Measurements from ENCODE around the gene SPAG16.

Gene SPAG16

DNA sequence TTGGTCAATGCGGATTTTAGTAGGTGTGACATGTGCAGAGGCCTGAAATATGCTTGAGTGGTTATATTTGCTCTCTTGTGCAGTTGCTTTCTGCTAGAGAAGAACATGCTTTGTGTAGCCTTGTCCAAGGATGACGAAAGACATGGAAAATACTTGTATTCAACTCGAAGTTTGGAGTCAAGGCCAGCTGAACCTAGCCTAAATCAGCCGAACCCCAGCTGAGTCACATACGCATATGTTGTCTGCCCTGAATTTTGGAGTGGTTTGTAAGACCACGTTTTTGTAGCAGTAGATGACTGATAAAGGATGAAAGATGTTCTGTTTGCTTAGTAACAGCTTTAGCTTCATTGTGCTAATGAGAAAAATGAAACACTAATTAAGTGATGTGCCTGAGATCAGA is 22.5 kb upstream of the SPAG16 start:
- TF ChIP-seq, protein P1, sequence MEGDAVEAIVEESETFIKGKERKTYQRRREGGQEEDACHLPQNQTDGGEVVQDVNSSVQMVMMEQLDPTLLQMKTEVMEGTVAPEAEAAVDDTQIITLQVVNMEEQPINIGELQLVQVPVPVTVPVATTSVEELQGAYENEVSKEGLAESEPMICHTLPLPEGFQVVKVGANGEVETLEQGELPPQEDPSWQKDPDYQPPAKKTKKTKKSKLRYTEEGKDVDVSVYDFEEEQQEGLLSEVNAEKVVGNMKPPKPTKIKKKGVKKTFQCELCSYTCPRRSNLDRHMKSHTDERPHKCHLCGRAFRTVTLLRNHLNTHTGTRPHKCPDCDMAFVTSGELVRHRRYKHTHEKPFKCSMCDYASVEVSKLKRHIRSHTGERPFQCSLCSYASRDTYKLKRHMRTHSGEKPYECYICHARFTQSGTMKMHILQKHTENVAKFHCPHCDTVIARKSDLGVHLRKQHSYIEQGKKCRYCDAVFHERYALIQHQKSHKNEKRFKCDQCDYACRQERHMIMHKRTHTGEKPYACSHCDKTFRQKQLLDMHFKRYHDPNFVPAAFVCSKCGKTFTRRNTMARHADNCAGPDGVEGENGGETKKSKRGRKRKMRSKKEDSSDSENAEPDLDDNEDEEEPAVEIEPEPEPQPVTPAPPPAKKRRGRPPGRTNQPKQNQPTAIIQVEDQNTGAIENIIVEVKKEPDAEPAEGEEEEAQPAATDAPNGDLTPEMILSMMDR (IDR thresholded peaks at IDR 0.05; ENCODE audit: insufficient read depth, low read length, poor library complexity, severe bottlenecking) = no peak
- TF ChIP-seq EZH2phosphoT487 (conservative IDR thresholded peaks at IDR 0.05; ENCODE audit: low read length) = no peak
- Histone ChIP-seq H3K4me2 (ENCODE audit: low read depth, low read length, poor library complexity, severe bottlenecking) (no peak overlapping the region), H3K4me3 (ENCODE audit: insufficient read depth, low read length, poor library complexity, severe bottlenecking) (no peak overlapping the region), H3F3A (ENCODE audit: insufficient read depth) (no peaks in the 10 kb centered on the region), H3K36me3 (ENCODE audit: low read length) (no peaks in the 10 kb centered on the region), H2AFZ (ENCODE audit: low read depth, low read length, severe bottlenecking) (no peak overlapping the region), H4K20me1 (ENCODE audit: low read depth, low read length) (no peaks in the 10 kb centered on the region), H3K9me3 (ENCODE audit: insufficient read depth, low read length) (no peaks in the 10 kb centered on the region), H3K27ac (ENCODE audit: low read depth, low read length) (no peak overlapping the region), H3K9ac (ENCODE audit: low read length) (no peak overlapping the region), H3K79me2 (ENCODE audit: insufficient read depth, low read length) (no peaks in the 10 kb centered on the region), H3K9me2 (replicated peaks; ENCODE audit: insufficient read depth, low read length) (no peaks in the 10 kb centered on the region), H3K27me3 (ENCODE audit: low read length) (no peaks in the 10 kb centered on the region)

DNA sequence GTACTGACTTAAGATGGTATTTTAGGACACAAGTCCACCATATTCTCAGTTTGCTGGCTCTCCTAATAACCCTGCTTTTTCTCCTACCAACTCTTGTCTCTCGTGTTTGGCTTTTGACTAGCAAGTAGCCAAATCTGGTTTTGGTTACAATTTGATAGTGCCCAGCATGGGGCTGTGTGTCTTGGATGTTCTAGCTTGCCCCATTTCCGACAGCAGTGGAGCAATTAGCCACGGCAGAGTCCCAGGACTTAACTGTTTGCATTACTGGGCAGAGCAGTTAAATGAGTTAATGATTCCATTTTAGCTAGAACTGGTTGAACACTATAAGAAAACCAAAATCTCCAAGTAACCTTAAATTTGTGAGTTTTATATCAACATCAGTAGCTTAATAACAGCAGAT is 18.6 kb upstream of the SPAG16 start:
- H3K36me3 ChIP-seq (ENCODE audit: low read length) = no peaks in the 10 kb centered on the region
- H3K9me2 ChIP-seq (replicated peaks; ENCODE audit: insufficient read depth, low read length) = no peaks in the 10 kb centered on the region
- H3K4me3 ChIP-seq (ENCODE audit: insufficient read depth, low read length, poor library complexity, severe bottlenecking) = no peak overlapping the region
- H3F3A ChIP-seq (ENCODE audit: insufficient read depth) = no peaks in the 10 kb centered on the region
- TF ChIP-seq, protein P1 (IDR thresholded peaks at IDR 0.05; ENCODE audit: insufficient read depth, low read length, poor library complexity, severe bottlenecking) = no peak
- no peak for TF ChIP-seq EZH2phosphoT487 (conservative IDR thresholded peaks at IDR 0.05; ENCODE audit: low read length)
- no peaks in the 10 kb centered on the region for H4K20me1 ChIP-seq (ENCODE audit: low read depth, low read length)
- H3K9me3 ChIP-seq (ENCODE audit: insufficient read depth, low read length) = no peaks in the 10 kb centered on the region
- no peak overlapping the region for H2AFZ ChIP-seq (ENCODE audit: low read depth, low read length, severe bottlenecking)
- H3K9ac ChIP-seq (ENCODE audit: low read length) = no peak overlapping the region
- H3K4me2 ChIP-seq (ENCODE audit: low read depth, low read length, poor library complexity, severe bottlenecking) = no peak overlapping the region
- no peak overlapping the region for H3K27ac ChIP-seq (ENCODE audit: low read depth, low read length)
- H3K27me3 ChIP-seq (ENCODE audit: low read length) = no peaks in the 10 kb centered on the region
- no peaks in the 10 kb centered on the region for H3K79me2 ChIP-seq (ENCODE audit: insufficient read depth, low read length)

DNA sequence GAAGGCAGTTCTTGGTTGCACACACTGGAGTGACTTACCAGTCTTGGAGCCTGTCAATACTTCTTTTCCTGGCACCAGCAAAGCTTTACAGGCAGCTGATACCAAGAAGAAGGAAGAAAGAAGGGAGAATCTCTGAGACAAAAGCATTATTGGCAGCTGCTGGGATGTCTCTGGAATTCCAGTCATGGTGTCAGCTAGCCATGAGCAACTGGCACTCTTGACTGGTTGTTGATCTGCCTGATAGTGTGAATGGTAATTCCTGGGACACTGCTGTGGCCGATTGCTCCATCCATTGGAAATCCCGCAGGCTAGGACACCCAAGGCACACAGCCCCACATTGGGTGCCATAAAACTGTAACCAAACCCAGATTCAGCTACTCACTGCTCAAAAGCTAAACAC is 17.8 kb upstream of the SPAG16 start:
- H3K27me3 ChIP-seq (ENCODE audit: low read length) = no peaks in the 10 kb centered on the region
- no peak for TF ChIP-seq EZH2phosphoT487 (conservative IDR thresholded peaks at IDR 0.05; ENCODE audit: low read length)
- TF ChIP-seq, protein P1 (IDR thresholded peaks at IDR 0.05; ENCODE audit: insufficient read depth, low read length, poor library complexity, severe bottlenecking) = no peak
- no peaks in the 10 kb centered on the region for H3K9me3 ChIP-seq (ENCODE audit: insufficient read depth, low read length)
- no peak overlapping the region for H3K9ac ChIP-seq (ENCODE audit: low read length)
- H3K27ac ChIP-seq (ENCODE audit: low read depth, low read length) = no peak overlapping the region
- no peaks in the 10 kb centered on the region for H3K79me2 ChIP-seq (ENCODE audit: insufficient read depth, low read length)
- no peaks in the 10 kb centered on the region for H3K36me3 ChIP-seq (ENCODE audit: low read length)
- no peak overlapping the region for H3K4me3 ChIP-seq (ENCODE audit: insufficient read depth, low read length, poor library complexity, severe bottlenecking)
- no peaks in the 10 kb centered on the region for H3K9me2 ChIP-seq (replicated peaks; ENCODE audit: insufficient read depth, low read length)
- H3F3A ChIP-seq (ENCODE audit: insufficient read depth) = no peaks in the 10 kb centered on the region
- no peak overlapping the region for H2AFZ ChIP-seq (ENCODE audit: low read depth, low read length, severe bottlenecking)
- no peaks in the 10 kb centered on the region for H4K20me1 ChIP-seq (ENCODE audit: low read depth, low read length)
- H3K4me2 ChIP-seq (ENCODE audit: low read depth, low read length, poor library complexity, severe bottlenecking) = no peak overlapping the region
